GM06990 (cell line): ENCODE results near the gene GAD2.

Experiments
- DNase-seq: peaks from one replicate; pipeline ENCODE4 v3.0.0-alpha.2; 2011; ENCODE audit not compliant: insufficient read length; ENCODE audit errors: extremely low read depth
- H3K27me3 ChIP-seq: replicated peaks from 2 replicates; pipeline ENCODE4 v1.6.0; 2011; ENCODE audit warnings: low read length; ENCODE audit not compliant: control insufficient read depth, insufficient read depth
- H3K36me3 ChIP-seq: 2 replicates; pipeline ENCODE4 v1.5.1; 2011; ENCODE audit warnings: low read length; ENCODE audit not compliant: control insufficient read depth, insufficient read depth
- H3K4me3 ChIP-seq: replicated peaks from 2 replicates; pipeline ENCODE4 v1.5.1; 2011; ENCODE audit warnings: low read depth, mild to moderate bottlenecking, control low read depth, low read length
- CTCF ChIP-seq: IDR thresholded peaks from 2 replicates; pipeline ENCODE4 v1.5.1; 2011; ENCODE audit warnings: low read length, control low read depth, mild to moderate bottlenecking, inconsistent platforms; ENCODE audit not compliant: insufficient read depth, poor library complexity, severe bottlenecking

The GAD2 gene

DNA sequence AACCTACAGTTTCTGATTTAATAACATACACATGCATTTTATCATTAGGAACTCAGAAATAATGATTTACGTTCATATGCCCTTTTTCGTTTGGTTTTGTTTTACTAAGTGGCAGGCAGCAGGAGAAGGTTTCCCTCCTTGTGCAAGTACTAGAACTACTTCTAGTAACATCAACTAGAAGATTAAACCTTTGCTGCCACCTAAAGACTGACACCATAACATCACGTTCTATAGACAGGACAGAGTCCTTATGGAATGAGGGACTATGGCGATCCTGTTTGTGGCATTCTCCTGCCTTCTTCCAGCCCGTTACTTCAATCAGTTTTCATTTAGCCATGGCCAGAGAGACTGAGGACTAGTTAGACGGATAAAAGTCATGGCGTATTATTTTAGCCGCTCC lies 53.2 kb downstream of the GAD2 start:
- Histone ChIP-seq H3K36me3 (no peaks in the 10 kb centered on the region), H3K4me3 (no peak overlapping the region), H3K27me3 (no peaks in the 10 kb centered on the region; the same call in 1 of the 2 replicates)
- no peak for DNase-seq
- peak; percentile 23 for TF ChIP-seq CTCF

GRCh38 chr10:26274391-26274790 lies 57.8 kb downstream of the GAD2 start:
- no peaks in the 10 kb centered on the region for H3K36me3 ChIP-seq
- H3K4me3 ChIP-seq, result no peak overlapping the region
- TF ChIP-seq CTCF, result no peak
- H3K27me3 ChIP-seq, result no peaks in the 10 kb centered on the region; the same call in 1 of the 2 replicates
- DNase-seq, result no peak

- DNase-seq, result no peak
- Histone ChIP-seq H3K4me3 (no peak overlapping the region), H3K36me3 (no peaks in the 10 kb centered on the region), H3K27me3 (no peaks in the 10 kb centered on the region; the same call in none of the 2 replicates)
- TF ChIP-seq CTCF, result no peak
Observed at GRCh38 chr10:26278295-26278694, 61.7 kb downstream of the GAD2 start.

- no peak overlapping the region for H3K4me3 ChIP-seq
- no peak for DNase-seq
- no peaks in the 10 kb centered on the region for H3K36me3 ChIP-seq
- TF ChIP-seq CTCF, result no peak
- H3K27me3 ChIP-seq, result no peaks in the 10 kb centered on the region
Observed at GRCh38 chr10:26290236-26290635, 73.7 kb downstream of the GAD2 start.

GRCh38 chr10:26291721-26292480 lies 75.3 kb downstream of the GAD2 start:
- DNase-seq, result no peak
- H3K36me3 ChIP-seq, result no peaks in the 10 kb centered on the region
- H3K4me3 ChIP-seq, result no peak overlapping the region
- H3K27me3 ChIP-seq, result no peaks in the 10 kb centered on the region
- no peak for TF ChIP-seq CTCF

DNA sequence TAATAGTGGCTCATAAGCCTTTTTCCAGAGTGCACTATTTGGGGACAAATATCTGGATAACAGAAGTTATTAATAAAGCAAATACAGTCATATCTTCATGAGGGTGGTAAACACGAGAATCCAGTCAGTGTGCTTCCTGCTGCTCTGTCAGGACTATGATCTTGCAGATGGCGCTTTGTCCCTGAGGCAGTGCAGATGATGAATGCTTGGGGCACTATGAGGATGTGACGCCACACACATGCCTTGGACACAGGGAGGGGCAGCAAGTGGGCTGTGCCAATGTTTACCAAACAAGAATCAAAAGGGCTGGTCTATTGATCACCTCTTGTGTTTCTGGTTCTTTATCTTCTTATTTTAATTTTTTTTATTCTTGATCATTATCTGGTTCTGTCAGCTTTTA lies 79.8 kb downstream of the GAD2 start:
- no peak for DNase-seq
- Histone ChIP-seq H3K36me3 (no peaks in the 10 kb centered on the region), H3K27me3 (no peaks in the 10 kb centered on the region), H3K4me3 (no peak overlapping the region)
- TF ChIP-seq CTCF, result no peak
